CD4-positive, CD25-positive, alpha-beta regulatory T cell (primary cell): Measurements from ENCODE around the gene MAGI1. TPM values are rescaled to one million over a fixed set of nuclear protein-coding genes. Genes with fewer than 3 reads are reported as not detected.
"Not testable (repeated sequence)": the region's sequence is repeated elsewhere in the genome, so short reads cannot be mapped to it uniquely, and the experiment has no call there.

Experiments used
- ATAC-seq, 2 donors: fragments of 150-1000 bp; cut with Tn5 transposase; one replicate each; pipeline ENCODE4 v1.10.0; 2021; ENCODE audit warnings: low read depth in 2 of 2, moderate number of reproducible peaks in 2 of 2, moderate library complexity in 1 of 2
- DNase-seq, 3 donors: peaks; one replicate each; pipeline versions ENCODE4 v3.0.0 to v3.0.0-alpha.2; 2012 to 2022; ENCODE audit warnings: mixed read lengths in 1 of 3
- H3K27ac ChIP-seq: one replicate; pipeline ENCODE4 v1.7.0; 2013; ENCODE audit warnings: mild to moderate bottlenecking, low read length; ENCODE audit not compliant: insufficient read depth, poor library complexity, severe bottlenecking
- H3K27me3 ChIP-seq: one replicate; pipeline ENCODE4 v1.7.0; 2013; ENCODE audit warnings: low read length; ENCODE audit not compliant: control insufficient read depth, insufficient read depth
- H3K36me3 ChIP-seq: one replicate; pipeline ENCODE4 v1.7.0; 2013; ENCODE audit warnings: mild to moderate bottlenecking, low read length, moderate library complexity; ENCODE audit not compliant: control insufficient read depth, insufficient read depth
- H3K4me1 ChIP-seq: 2 replicates; pipeline ENCODE4 v1.7.0; 2013; ENCODE audit warnings: mild to moderate bottlenecking, low read length; ENCODE audit not compliant: insufficient read depth, control insufficient read depth, poor library complexity, severe bottlenecking
- H3K4me3 ChIP-seq: one replicate; pipeline ENCODE4 v1.7.0; 2013; ENCODE audit warnings: low read depth, mild to moderate bottlenecking, low read length, moderate library complexity
- H3K9me3 ChIP-seq, 2 experiments: 1 replicate in 1 of 2; 2 replicates in 1 of 2; pipeline ENCODE4 v1.7.0; 2013; ENCODE audit warnings: low read length in 2 of 2, mild to moderate bottlenecking in 1 of 2, moderate library complexity in 1 of 2; ENCODE audit not compliant: control insufficient read depth in 2 of 2
- H3K27ac Mint-ChIP-seq, 3 donors: one replicate each; pipeline ENCODE4 v1.8.0; 2020 to 2022; ENCODE audit warnings: mild to moderate bottlenecking in 3 of 3, mixed read lengths in 3 of 3, moderate library complexity in 2 of 3
- H3K27me3 Mint-ChIP-seq: one replicate; pipeline ENCODE4 v1.8.0; 2022; ENCODE audit warnings: mild to moderate bottlenecking, mixed read lengths
- H3K36me3 Mint-ChIP-seq: one replicate; pipeline ENCODE4 v1.8.0; 2020; ENCODE audit warnings: mixed read lengths
- H3K4me1 Mint-ChIP-seq, 4 donors: one replicate each; pipeline ENCODE4 v1.8.0; 2020 to 2022; ENCODE audit warnings: mixed read lengths in 4 of 4, mild to moderate bottlenecking in 1 of 4
- H3K4me3 Mint-ChIP-seq, 4 donors: one replicate each; pipeline ENCODE4 v1.8.0; 2020 to 2022; ENCODE audit warnings: mild to moderate bottlenecking in 4 of 4, mixed read lengths in 4 of 4, moderate library complexity in 3 of 4
- H3K9me3 Mint-ChIP-seq, 7 donors: one replicate each; pipeline ENCODE4 v1.8.0; 2020 to 2022; ENCODE audit warnings: mixed read lengths in 7 of 7, mild to moderate bottlenecking in 3 of 7, moderate library complexity in 2 of 7
- polyA plus RNA-seq, 4 donors: library from polyadenylated mRNA; unstranded; fragments of 300-500 nt; fragmentation: Illumina TruSeq; gene quantifications; one replicate each; pipeline ENCODE4 v1.2.3, GENCODE V29; 2021
- total RNA-seq: library from RNA; stranded (reverse); gene quantifications from one replicate; pipeline ENCODE4 v1.2.3, GENCODE V29; 2022

MAGI1 gene
- total and polyA plus RNA-seq, 5 donors from 2014 or later: 0.10 to 0.44 (median 0.19) TPM; not detected in 1

DNA sequence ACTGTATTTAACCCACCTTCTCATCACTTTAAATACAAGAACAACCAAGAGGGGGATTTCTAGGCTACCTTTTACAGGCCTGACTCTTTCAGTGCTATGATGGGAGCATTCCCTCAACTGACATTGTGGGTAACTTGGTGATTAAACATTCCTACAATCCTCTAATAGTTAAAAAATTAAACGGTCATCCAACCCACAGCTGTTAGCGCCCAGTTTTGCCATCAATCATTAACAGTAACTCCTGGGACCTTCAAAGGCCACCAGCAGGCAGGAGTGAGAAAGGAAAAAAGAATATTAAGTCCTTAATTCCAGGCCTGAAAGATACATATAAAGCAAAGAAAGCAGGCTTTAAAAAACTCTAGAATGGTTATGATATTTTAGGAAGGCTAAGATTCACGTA lies 512.1 kb downstream of the MAGI1 start:
- Mint-ChIP-seq H3K4me3 (no peak overlapping the region), H3K27me3 (no peaks in the 10 kb centered on the region), H3K27ac (no peak overlapping the region), H3K4me1 (no peaks in the 10 kb centered on the region), H3K36me3 (no peaks in the 10 kb centered on the region), H3K9me3 (peaks cover 0 to 4% (median 1%) of the 10 kb centered on the region in 7 donors)
- Histone ChIP-seq H3K4me3 (no peak overlapping the region), H3K27me3 (no peaks in the 10 kb centered on the region), H3K36me3 (no peaks in the 10 kb centered on the region), H3K27ac (no peak overlapping the region), H3K4me1 (no peaks in the 10 kb centered on the region), H3K9me3 (no peaks in the 10 kb centered on the region)
- DNase-seq: no peak
- ATAC-seq: no peak

- no peak for DNase-seq
- no peaks in the 10 kb centered on the region for H3K27me3 Mint-ChIP-seq
- Histone ChIP-seq H3K27ac (no peak overlapping the region), H3K4me1 (no peaks in the 10 kb centered on the region), H3K9me3 (no peaks in the 10 kb centered on the region), H3K4me3 (no peak overlapping the region), H3K36me3 (no peaks in the 10 kb centered on the region), H3K27me3 (no peaks in the 10 kb centered on the region)
- H3K9me3 Mint-ChIP-seq: peaks cover 0 to 4% (median 0%) of the 10 kb centered on the region in 7 donors
- no peak for ATAC-seq
- no peaks in the 10 kb centered on the region for H3K4me1 Mint-ChIP-seq
- no peak overlapping the region for H3K4me3 Mint-ChIP-seq
- no peak overlapping the region for H3K27ac Mint-ChIP-seq
- H3K36me3 Mint-ChIP-seq: no peaks in the 10 kb centered on the region
Observed at GRCh38 chr3:65524584-65524983, 514.1 kb downstream of the MAGI1 start.

- Histone ChIP-seq H3K36me3 (no peaks in the 10 kb centered on the region), H3K27ac (no peak overlapping the region), H3K4me3 (no peak overlapping the region), H3K4me1 (no peaks in the 10 kb centered on the region), H3K9me3 (no peaks in the 10 kb centered on the region), H3K27me3 (no peaks in the 10 kb centered on the region)
- peaks cover 0 to 3% (median 0%) of the 10 kb centered on the region in 7 donors for H3K9me3 Mint-ChIP-seq
- DNase-seq: no peak
- H3K36me3 Mint-ChIP-seq: no peaks in the 10 kb centered on the region
- no peaks in the 10 kb centered on the region for H3K27me3 Mint-ChIP-seq
- H3K4me3 Mint-ChIP-seq: no peak overlapping the region
- no peaks in the 10 kb centered on the region for H3K4me1 Mint-ChIP-seq
- no peak overlapping the region for H3K27ac Mint-ChIP-seq
- no peak for ATAC-seq
Observed at GRCh38 chr3:65523878-65524277, 514.8 kb downstream of the MAGI1 start.

DNA sequence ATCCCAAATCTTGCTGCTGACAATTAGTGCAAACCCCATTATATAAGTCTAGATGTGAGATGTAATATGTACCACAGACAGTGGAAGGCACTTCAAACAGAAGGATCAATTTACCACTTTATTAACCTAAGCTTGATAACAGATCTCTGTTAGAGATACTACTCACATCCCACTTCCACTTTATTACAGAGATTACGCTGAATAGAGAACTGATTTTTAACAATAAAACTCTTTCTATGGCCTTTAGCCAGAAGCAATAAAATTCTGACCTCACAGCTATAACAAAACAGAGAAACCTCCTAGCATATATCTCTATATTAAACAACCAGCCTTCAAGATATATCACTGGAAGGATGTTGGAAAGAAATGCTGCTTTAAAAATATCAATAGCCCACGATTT lies 517.7 kb downstream of the MAGI1 start:
- no peak for ATAC-seq
- no peaks in the 10 kb centered on the region for H3K36me3 ChIP-seq
- no peak overlapping the region for H3K27ac Mint-ChIP-seq

DNA sequence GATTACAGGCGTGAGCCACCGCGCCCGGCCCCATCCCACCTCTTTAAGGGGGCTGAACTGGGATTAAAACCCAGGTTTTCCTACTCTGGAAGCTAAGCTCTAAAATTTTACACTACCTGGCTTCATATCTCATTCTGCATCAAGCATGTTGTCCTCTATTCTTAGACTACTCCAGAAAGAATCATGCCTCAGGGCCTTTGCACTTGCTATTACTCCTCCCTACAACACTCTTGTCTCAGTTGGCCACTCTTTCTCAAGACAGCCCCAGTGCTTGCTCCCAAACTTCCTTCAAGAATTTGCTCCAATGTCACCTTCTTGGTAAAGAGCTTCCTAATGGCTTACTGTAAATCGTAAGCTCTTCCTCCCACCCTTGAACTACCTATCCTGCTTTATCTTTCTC lies 521.7 kb downstream of the MAGI1 start:
- Histone ChIP-seq H3K9me3 (no peaks in the 10 kb centered on the region), H3K4me3 (no peak overlapping the region), H3K27me3 (no peaks in the 10 kb centered on the region), H3K4me1 (no peaks in the 10 kb centered on the region), H3K36me3 (no peaks in the 10 kb centered on the region), H3K27ac (no peak overlapping the region)
- DNase-seq (no peak), ATAC-seq (no peak)
- Mint-ChIP-seq H3K4me3 (no peak overlapping the region), H3K4me1 (no peaks in the 10 kb centered on the region), H3K27ac (no peak overlapping the region), H3K9me3 (peaks cover 0 to 6% (median 3%) of the 10 kb centered on the region in 7 donors), H3K27me3 (no peaks in the 10 kb centered on the region), H3K36me3 (no peaks in the 10 kb centered on the region)

More for the DNA sequence above, 517.7 kb downstream of the MAGI1 start:
- Mint-ChIP-seq H3K9me3 (peaks cover 0 to 8% (median 3%) of the 10 kb centered on the region in 7 donors), H3K36me3 (no peaks in the 10 kb centered on the region), H3K4me1 (no peaks in the 10 kb centered on the region), H3K4me3 (no peak overlapping the region), H3K27me3 (no peaks in the 10 kb centered on the region)
- DNase-seq: no peak
- Histone ChIP-seq H3K9me3 (no peaks in the 10 kb centered on the region), H3K4me3 (no peak overlapping the region), H3K27me3 (no peaks in the 10 kb centered on the region), H3K4me1 (no peaks in the 10 kb centered on the region), H3K27ac (no peak overlapping the region)

- not testable (repeated sequence) for H3K27me3 ChIP-seq, H3K27ac ChIP-seq, H3K36me3 ChIP-seq, DNase-seq, H3K9me3 Mint-ChIP-seq, ATAC-seq, H3K27ac Mint-ChIP-seq, H3K9me3 ChIP-seq, H3K4me3 ChIP-seq, H3K36me3 Mint-ChIP-seq, H3K4me3 Mint-ChIP-seq, H3K27me3 Mint-ChIP-seq, H3K4me1 ChIP-seq, H3K4me1 Mint-ChIP-seq
Observed at GRCh38 chr3:65514317-65514716, 524.4 kb downstream of the MAGI1 start.

DNA sequence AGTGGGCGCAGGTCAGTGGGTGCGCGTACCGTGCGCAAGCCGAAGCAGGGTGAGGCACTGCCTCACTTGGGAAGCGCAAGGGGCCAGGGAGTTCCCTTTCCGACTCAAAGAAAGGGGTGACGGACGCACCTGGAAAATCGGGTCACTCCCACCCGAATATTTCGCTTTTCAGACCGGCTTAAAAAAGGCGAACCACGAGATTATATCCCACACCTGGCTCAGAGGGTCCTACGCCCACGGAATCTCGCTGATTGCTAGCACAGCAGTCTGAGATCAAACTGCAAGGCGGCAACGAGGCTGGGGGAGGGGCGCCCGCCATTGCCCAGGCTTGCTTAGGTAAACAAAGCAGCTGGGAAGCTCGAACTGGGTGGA lies 529.3 kb downstream of the MAGI1 start:
- ATAC-seq, H3K4me3 Mint-ChIP-seq, H3K36me3 Mint-ChIP-seq, H3K9me3 Mint-ChIP-seq, H3K27me3 ChIP-seq, H3K9me3 ChIP-seq, H3K27ac ChIP-seq, H3K4me1 ChIP-seq, H3K27me3 Mint-ChIP-seq, H3K36me3 ChIP-seq, H3K4me3 ChIP-seq, H3K27ac Mint-ChIP-seq, DNase-seq, H3K4me1 Mint-ChIP-seq: not testable (repeated sequence)

DNA sequence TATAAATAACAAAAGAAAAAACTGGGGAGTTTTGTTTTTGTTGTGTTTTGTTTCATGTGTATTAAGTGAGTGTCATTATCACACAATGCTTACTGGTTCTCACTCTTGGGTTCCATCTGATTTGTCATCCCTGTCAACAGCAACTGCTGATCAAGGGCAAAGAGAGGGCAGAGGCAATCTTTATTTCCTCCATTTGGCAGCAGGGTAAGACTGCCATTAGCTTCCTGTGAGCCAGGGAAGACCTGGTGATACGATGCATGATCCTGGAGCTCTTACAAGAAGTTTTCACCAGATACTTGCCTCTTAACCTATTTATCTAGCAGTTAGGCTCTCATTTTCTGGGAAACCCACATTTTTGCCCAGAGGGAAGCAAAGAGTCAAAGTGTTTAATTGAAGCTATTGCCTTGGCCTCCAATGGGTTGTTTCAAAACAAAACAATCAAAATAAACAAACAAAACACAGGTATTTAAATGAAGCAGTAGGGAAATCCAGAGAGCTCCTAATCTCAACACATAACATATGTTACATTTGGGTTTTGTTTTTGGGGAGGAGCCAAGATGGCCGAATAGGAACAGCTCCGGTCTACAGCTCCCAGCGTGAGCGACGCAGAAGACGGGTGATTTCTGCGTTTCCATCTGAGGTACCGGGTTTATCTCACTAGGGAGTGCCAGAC lies 529.8 kb downstream of the MAGI1 start:
- ATAC-seq (no peak), DNase-seq (no peak)
- Mint-ChIP-seq H3K27ac (no peak overlapping the region), H3K9me3 (peaks cover 0 to 8% (median 2%) of the 10 kb centered on the region in 7 donors), H3K4me1 (no peaks in the 10 kb centered on the region), H3K4me3 (no peak overlapping the region), H3K36me3 (no peaks in the 10 kb centered on the region), H3K27me3 (no peaks in the 10 kb centered on the region)
- H3K9me3 ChIP-seq: no peaks in the 10 kb centered on the region
- no peak overlapping the region for H3K4me3 ChIP-seq
- H3K36me3 ChIP-seq: no peaks in the 10 kb centered on the region
- H3K4me1 ChIP-seq: no peaks in the 10 kb centered on the region
- H3K27ac ChIP-seq: no peak overlapping the region
- H3K27me3 ChIP-seq: no peaks in the 10 kb centered on the region
